Erythroblast (primary cell): ENCODE data around the gene THRSP.
"Not testable (repeated sequence)": the region's sequence is repeated elsewhere in the genome, so short reads cannot be mapped to it uniquely, and the experiment has no call there.

Source experiments
- GATA1 ChIP-seq: IDR thresholded peaks from 2 replicates; pipeline ENCODE4 v1.6.1; 2011; ENCODE audit warnings: low read depth, mild to moderate bottlenecking, control low read depth, low read length, moderate library complexity
- POLR2A ChIP-seq: IDR thresholded peaks from 2 replicates; pipeline ENCODE4 v1.6.1; 2011; ENCODE audit warnings: mild to moderate bottlenecking, low read length

GRCh38 chr11:78041380-78041719, 22.3 kb upstream of the THRSP start:
- not testable (repeated sequence) for TF ChIP-seq POLR2A, GATA1
